HepG2 (cell line): ENCODE results near the gene COG8. TPM values are rescaled to one million over a fixed set of nuclear protein-coding genes. Genes with fewer than 3 reads are reported as not detected.

Source experiments
- FOXK1 ChIP-seq: sonication (generic); formaldehyde crosslinking; IDR thresholded peaks from 2 replicates; pipeline ENCODE4 v1.4.0; 2020; ENCODE audit warnings: low read depth, missing genetic modification reagents, borderline replicate concordance
- GPN1 ChIP-seq: sonication (generic); formaldehyde crosslinking; IDR thresholded peaks from 2 replicates; pipeline ENCODE4 v1.5.1; 2020; ENCODE audit warnings: missing genetic modification reagents, borderline replicate concordance
- MTF1 ChIP-seq: sonication (generic); formaldehyde crosslinking; IDR thresholded peaks from 2 replicates; pipeline ENCODE4 v1.5.0; 2020; ENCODE audit warnings: missing genetic modification reagents
- NCOR1 ChIP-seq: fragments of 200-600 bp; sonication (generic); IDR thresholded peaks from 2 replicates; pipeline ENCODE4 v1.7.0; 2017; ENCODE audit warnings: antibody characterized with exemption, low read length, borderline replicate concordance
- NR2F2 ChIP-seq: IDR thresholded peaks from 2 replicates; pipeline ENCODE4 v1.6.1; 2012; ENCODE audit warnings: low read depth, inconsistent platforms, borderline replicate concordance
- YY1 ChIP-seq: IDR thresholded peaks from 2 replicates; pipeline ENCODE4 v1.6.1; 2011; ENCODE audit warnings: low read length, low read depth, moderate library complexity, mild to moderate bottlenecking; ENCODE audit not compliant: insufficient read depth, insufficient replicate concordance
- ZBTB7A ChIP-seq: sonication (generic); formaldehyde crosslinking; IDR thresholded peaks from 2 replicates; pipeline ENCODE4 v1.8.0; 2022; ENCODE audit warnings: mild to moderate bottlenecking, missing genetic modification reagents
- ZFP62 ChIP-seq: sonication (generic); formaldehyde crosslinking; IDR thresholded peaks from 2 replicates; pipeline ENCODE4 v1.4.0; 2020; ENCODE audit warnings: missing genetic modification reagents
- ZNF138 ChIP-seq: sonication (generic); formaldehyde crosslinking; IDR thresholded peaks from 2 replicates; pipeline ENCODE4 v1.5.0; 2020; ENCODE audit warnings: mild to moderate bottlenecking, low read depth, missing genetic modification reagents
- ZNF629 ChIP-seq: sonication (generic); formaldehyde crosslinking; conservative IDR thresholded peaks from 2 replicates; pipeline ENCODE4 v1.5.0; 2020; ENCODE audit warnings: missing genetic modification reagents
- ZSCAN25 ChIP-seq: sonication (generic); formaldehyde crosslinking; IDR thresholded peaks from 2 replicates; pipeline ENCODE4 v1.8.0; 2022; ENCODE audit warnings: mild to moderate bottlenecking, missing genetic modification reagents
- polyA plus RNA-seq, 8 experiments: library from polyadenylated mRNA; depleted of rRNA in 3 of 8; stranded (reverse) in 7 of 8; unstranded in 1 of 8; fragments of >200 nt; fragmentation: Illumina TruSeq in 4 of 8; extraction: Trizol in 4 of 8; gene quantifications; 2 replicates each; pipeline versions ENCODE4 v1.2.1 to v1.2.3, GENCODE V29; 2011 to 2016; ENCODE audit warnings: low read depth in 4 of 8, missing spikeins in 1 of 8, mixed read lengths in 1 of 8; ENCODE audit not compliant: insufficient read depth in 1 of 8
- total RNA-seq, 5 experiments: library from RNA; depleted of rRNA; stranded (reverse); fragments of >200 nt; fragmentation: Illumina TruSeq; extraction: Trizol; gene quantifications; 2 replicates each; pipeline ENCODE4 v1.2.3, GENCODE V29; 2016; ENCODE audit warnings: low read depth in 1 of 5
- TF ChIP-seq, protein P1 (sequence below): sonication (generic); formaldehyde crosslinking; IDR thresholded peaks from 2 replicates; pipeline ENCODE4 v1.5.0; 2020; ENCODE audit warnings: mild to moderate bottlenecking, missing genetic modification reagents, borderline replicate concordance
- TF ChIP-seq, protein P2 (sequence below): sonication (generic); formaldehyde crosslinking; IDR thresholded peaks from 2 replicates; pipeline ENCODE4 v1.4.0; 2020; ENCODE audit warnings: missing genetic modification reagents, borderline replicate concordance
- TF ChIP-seq, protein P3 (sequence below): IDR thresholded peaks from 2 replicates; pipeline ENCODE4 v1.6.1; 2016; ENCODE audit warnings: missing compliant biosample characterization, missing genetic modification reagents, borderline replicate concordance

COG8 gene
- total and polyA plus RNA-seq, 2 of the 13 experiments (the other 11 are each of a cell fraction or from before 2014, with no cell fraction given) = 45.5 to 52.1 TPM

DNA sequence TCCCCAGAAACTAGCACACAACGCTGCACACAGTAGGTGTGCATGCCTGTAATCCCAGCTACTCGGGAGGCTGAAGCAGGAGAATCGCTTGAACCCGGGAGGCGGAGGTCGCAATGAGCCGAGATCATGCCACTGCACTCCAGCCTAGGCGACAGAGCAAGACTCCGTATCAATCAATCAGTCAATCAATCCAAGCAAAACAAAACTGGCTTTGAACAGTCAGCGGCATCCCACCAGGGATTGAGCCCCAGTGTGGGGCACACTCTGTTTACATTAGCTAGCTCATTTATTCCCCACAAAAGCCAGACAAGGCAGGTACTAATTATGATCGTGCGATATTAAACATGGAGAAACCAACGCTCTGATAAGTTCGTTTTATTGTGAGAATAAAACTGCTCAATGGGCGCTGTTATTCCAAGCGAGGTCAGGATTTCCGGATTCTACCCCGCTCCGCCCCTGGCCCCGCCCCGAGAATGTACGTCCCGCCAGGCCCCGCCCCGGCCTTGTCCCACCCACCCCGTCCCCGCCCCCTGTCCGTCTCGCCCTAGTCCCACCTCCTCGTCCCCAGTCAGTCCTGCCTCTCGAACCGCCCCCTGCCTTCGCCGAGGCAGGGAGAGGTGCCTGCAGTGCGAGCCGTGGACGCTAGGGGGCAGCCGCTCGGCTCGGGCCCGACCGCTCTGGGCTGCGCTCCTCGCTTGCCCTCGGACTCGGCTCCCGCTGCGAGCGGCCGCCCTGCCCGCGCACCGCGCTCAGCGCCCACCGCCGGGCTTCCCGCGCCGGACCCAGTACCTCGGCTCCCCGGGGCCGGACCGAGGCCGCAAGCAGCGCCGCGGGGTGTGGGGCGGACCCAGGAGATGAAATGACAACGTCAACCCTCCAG is 28.5 kb downstream of the COG8 start, which contains the start of gene VPS4A (continued):
- TF ChIP-seq, protein P1, sequence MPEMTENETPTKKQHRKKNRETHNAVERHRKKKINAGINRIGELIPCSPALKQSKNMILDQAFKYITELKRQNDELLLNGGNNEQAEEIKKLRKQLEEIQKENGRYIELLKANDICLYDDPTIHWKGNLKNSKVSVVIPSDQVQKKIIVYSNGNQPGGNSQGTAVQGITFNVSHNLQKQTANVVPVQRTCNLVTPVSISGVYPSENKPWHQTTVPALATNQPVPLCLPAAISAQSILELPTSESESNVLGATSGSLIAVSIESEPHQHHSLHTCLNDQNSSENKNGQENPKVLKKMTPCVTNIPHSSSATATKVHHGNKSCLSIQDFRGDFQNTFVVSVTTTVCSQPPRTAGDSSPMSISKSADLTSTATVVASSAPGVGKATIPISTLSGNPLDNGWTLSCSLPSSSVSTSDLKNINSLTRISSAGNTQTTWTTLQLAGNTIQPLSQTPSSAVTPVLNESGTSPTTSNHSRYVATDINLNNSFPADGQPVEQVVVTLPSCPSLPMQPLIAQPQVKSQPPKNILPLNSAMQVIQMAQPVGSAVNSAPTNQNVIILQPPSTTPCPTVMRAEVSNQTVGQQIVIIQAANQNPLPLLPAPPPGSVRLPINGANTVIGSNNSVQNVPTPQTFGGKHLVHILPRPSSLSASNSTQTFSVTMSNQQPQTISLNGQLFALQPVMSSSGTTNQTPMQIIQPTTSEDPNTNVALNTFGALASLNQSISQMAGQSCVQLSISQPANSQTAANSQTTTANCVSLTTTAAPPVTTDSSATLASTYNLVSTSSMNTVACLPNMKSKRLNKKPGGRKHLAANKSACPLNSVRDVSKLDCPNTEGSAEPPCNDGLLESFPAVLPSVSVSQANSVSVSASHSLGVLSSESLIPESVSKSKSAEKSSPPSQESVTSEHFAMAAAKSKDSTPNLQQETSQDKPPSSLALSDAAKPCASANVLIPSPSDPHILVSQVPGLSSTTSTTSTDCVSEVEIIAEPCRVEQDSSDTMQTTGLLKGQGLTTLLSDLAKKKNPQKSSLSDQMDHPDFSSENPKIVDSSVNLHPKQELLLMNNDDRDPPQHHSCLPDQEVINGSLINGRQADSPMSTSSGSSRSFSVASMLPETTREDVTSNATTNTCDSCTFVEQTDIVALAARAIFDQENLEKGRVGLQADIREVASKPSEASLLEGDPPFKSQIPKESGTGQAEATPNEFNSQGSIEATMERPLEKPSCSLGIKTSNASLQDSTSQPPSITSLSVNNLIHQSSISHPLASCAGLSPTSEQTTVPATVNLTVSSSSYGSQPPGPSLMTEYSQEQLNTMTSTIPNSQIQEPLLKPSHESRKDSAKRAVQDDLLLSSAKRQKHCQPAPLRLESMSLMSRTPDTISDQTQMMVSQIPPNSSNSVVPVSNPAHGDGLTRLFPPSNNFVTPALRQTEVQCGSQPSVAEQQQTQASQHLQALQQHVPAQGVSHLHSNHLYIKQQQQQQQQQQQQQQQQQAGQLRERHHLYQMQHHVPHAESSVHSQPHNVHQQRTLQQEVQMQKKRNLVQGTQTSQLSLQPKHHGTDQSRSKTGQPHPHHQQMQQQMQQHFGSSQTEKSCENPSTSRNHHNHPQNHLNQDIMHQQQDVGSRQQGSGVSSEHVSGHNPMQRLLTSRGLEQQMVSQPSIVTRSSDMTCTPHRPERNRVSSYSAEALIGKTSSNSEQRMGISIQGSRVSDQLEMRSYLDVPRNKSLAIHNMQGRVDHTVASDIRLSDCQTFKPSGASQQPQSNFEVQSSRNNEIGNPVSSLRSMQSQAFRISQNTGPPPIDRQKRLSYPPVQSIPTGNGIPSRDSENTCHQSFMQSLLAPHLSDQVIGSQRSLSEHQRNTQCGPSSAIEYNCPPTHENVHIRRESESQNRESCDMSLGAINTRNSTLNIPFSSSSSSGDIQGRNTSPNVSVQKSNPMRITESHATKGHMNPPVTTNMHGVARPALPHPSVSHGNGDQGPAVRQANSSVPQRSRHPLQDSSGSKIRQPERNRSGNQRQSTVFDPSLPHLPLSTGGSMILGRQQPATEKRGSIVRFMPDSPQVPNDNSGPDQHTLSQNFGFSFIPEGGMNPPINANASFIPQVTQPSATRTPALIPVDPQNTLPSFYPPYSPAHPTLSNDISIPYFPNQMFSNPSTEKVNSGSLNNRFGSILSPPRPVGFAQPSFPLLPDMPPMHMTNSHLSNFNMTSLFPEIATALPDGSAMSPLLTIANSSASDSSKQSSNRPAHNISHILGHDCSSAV (CRISPR knock-in tag) = no peak
- TF ChIP-seq NCOR1 (no peak), ZFP62 (CRISPR knock-in tag) (no peak), NR2F2 (no peak), ZBTB7A (CRISPR knock-in tag) (no peak), FOXK1 (CRISPR knock-in tag) (no peak), ZNF138 (peak; percentile 39; the same call in 1 of the 2 replicates), YY1 (peak; percentile 84), GPN1 (CRISPR knock-in tag) (no peak), ZSCAN25 (peak; percentile 63; the same call in 1 of the 2 replicates), MTF1 (CRISPR knock-in tag) (no peak), ZNF629 (CRISPR knock-in tag) (no peak; the same call in 1 of the 2 replicates)
- TF ChIP-seq, protein P2, sequence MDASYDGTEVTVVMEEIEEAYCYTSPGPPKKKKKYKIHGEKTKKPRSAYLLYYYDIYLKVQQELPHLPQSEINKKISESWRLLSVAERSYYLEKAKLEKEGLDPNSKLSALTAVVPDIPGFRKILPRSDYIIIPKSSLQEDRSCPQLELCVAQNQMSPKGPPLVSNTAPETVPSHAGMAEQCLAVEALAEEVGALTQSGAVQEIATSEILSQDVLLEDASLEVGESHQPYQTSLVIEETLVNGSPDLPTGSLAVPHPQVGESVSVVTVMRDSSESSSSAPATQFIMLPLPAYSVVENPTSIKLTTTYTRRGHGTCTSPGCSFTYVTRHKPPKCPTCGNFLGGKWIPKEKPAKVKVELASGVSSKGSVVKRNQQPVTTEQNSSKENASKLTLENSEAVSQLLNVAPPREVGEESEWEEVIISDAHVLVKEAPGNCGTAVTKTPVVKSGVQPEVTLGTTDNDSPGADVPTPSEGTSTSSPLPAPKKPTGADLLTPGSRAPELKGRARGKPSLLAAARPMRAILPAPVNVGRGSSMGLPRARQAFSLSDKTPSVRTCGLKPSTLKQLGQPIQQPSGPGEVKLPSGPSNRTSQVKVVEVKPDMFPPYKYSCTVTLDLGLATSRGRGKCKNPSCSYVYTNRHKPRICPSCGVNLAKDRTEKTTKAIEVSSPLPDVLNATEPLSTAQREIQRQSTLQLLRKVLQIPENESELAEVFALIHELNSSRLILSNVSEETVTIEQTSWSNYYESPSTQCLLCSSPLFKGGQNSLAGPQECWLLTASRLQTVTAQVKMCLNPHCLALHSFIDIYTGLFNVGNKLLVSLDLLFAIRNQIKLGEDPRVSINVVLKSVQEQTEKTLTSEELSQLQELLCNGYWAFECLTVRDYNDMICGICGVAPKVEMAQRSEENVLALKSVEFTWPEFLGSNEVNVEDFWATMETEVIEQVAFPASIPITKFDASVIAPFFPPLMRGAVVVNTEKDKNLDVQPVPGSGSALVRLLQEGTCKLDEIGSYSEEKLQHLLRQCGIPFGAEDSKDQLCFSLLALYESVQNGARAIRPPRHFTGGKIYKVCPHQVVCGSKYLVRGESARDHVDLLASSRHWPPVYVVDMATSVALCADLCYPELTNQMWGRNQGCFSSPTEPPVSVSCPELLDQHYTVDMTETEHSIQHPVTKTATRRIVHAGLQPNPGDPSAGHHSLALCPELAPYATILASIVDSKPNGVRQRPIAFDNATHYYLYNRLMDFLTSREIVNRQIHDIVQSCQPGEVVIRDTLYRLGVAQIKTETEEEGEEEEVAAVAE (CRISPR knock-in tag) = peak; percentile 76; the same call in 1 of the 2 replicates
- TF ChIP-seq, protein P3, sequence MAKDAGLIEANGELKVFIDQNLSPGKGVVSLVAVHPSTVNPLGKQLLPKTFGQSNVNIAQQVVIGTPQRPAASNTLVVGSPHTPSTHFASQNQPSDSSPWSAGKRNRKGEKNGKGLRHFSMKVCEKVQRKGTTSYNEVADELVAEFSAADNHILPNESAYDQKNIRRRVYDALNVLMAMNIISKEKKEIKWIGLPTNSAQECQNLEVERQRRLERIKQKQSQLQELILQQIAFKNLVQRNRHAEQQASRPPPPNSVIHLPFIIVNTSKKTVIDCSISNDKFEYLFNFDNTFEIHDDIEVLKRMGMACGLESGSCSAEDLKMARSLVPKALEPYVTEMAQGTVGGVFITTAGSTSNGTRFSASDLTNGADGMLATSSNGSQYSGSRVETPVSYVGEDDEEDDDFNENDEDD = peak; percentile 68; the same call in 1 of the 2 replicates
